ENCODE data around the gene USP4.

DNA sequence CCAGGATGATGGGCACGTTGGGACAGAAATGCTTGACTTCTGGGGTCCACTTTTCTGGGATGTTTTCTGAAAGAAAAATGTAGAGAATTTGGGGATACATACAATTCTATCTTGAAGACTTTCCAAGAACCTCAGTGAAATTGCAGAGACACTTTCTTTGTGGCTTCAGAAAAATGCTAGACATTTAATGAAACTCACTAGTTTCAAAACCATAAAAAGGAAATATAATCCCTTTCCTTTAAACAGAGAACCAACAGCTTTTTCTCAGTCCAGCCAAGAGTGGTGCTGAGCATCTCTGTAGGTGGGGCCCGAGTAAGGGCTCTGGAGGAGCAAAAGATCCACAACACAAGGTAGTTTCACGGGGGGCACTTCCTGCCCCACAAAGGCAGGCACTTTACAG lies 22.7 kb upstream of the USP4 start:
- TF ChIP-seq HOXC10 (CRISPR knock-in tag; IDR thresholded peaks at IDR 0.05) (no peak), ZNF350 (tag by site-specific recombination; IDR thresholded peaks at IDR 0.05) (no peak), ZNF623 (tag by site-specific recombination; IDR thresholded peaks at IDR 0.05) (no peak), ZNF561 (tag by site-specific recombination; IDR thresholded peaks at IDR 0.05; ENCODE audit: borderline replicate concordance) (no peak), MYNN (tag by site-specific recombination; IDR thresholded peaks at IDR 0.05; ENCODE audit: borderline replicate concordance) (no peak), YY1 (tag by site-specific recombination; IDR thresholded peaks at IDR 0.05) (no peak), PRDM1 (tag by site-specific recombination; IDR thresholded peaks at IDR 0.05) (no peak), ZNF701 (tag by site-specific recombination; IDR thresholded peaks at IDR 0.05) (no peak), ZNF292 (tag by site-specific recombination; IDR thresholded peaks at IDR 0.05; ENCODE audit: borderline replicate concordance, low read depth) (no peak), ZNF548 (tag by site-specific recombination; IDR thresholded peaks at IDR 0.05) (no peak), YY2 (tag by site-specific recombination; IDR thresholded peaks at IDR 0.05) (no peak)
- TF ChIP-seq, protein P1, sequence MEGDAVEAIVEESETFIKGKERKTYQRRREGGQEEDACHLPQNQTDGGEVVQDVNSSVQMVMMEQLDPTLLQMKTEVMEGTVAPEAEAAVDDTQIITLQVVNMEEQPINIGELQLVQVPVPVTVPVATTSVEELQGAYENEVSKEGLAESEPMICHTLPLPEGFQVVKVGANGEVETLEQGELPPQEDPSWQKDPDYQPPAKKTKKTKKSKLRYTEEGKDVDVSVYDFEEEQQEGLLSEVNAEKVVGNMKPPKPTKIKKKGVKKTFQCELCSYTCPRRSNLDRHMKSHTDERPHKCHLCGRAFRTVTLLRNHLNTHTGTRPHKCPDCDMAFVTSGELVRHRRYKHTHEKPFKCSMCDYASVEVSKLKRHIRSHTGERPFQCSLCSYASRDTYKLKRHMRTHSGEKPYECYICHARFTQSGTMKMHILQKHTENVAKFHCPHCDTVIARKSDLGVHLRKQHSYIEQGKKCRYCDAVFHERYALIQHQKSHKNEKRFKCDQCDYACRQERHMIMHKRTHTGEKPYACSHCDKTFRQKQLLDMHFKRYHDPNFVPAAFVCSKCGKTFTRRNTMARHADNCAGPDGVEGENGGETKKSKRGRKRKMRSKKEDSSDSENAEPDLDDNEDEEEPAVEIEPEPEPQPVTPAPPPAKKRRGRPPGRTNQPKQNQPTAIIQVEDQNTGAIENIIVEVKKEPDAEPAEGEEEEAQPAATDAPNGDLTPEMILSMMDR (tag by site-specific recombination; IDR thresholded peaks at IDR 0.05): no peak
- TF ChIP-seq, protein P2, sequence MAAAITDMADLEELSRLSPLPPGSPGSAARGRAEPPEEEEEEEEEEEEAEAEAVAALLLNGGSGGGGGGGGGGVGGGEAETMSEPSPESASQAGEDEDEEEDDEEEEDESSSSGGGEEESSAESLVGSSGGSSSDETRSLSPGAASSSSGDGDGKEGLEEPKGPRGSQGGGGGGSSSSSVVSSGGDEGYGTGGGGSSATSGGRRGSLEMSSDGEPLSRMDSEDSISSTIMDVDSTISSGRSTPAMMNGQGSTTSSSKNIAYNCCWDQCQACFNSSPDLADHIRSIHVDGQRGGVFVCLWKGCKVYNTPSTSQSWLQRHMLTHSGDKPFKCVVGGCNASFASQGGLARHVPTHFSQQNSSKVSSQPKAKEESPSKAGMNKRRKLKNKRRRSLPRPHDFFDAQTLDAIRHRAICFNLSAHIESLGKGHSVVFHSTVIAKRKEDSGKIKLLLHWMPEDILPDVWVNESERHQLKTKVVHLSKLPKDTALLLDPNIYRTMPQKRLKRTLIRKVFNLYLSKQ (tag by site-specific recombination; IDR thresholded peaks at IDR 0.05; ENCODE audit: borderline replicate concordance): no peak
